SK-N-SH treated with all-trans-retinoic acid at 6 μM for 48 hours (cell line): Measurements from ENCODE around the gene XRCC4.

ENCODE experiments used
- ARNTL ChIP-seq: fragments of 450-650 bp; formaldehyde crosslinking; IDR thresholded peaks from 2 replicates; pipeline ENCODE4 v1.5.0; 2020; ENCODE audit warnings: low read depth, mild to moderate bottlenecking, moderate library complexity, borderline replicate concordance
- CREB5 ChIP-seq: fragments of 250-450 bp; sonication (Bioruptor Pico); IDR thresholded peaks from 2 replicates; pipeline ENCODE4 v1.5.1; 2020; ENCODE audit warnings: low read depth, mild to moderate bottlenecking, moderate library complexity
- CSRNP3 ChIP-seq: fragments of 250-450 bp; sonication (Bioruptor Pico); IDR thresholded peaks from 2 replicates; pipeline ENCODE4 v1.5.1; 2021; ENCODE audit warnings: mild to moderate bottlenecking, moderate library complexity
- ESRRG ChIP-seq: fragments of 250-450 bp; sonication (Bioruptor Pico); IDR thresholded peaks from 2 replicates; pipeline ENCODE4 v1.6.1; 2021; ENCODE audit warnings: mild to moderate bottlenecking
- GLIS3 ChIP-seq: fragments of 250-450 bp; sonication (Bioruptor Pico); IDR thresholded peaks from 2 replicates; pipeline ENCODE4 v1.5.0; 2020; ENCODE audit warnings: mild to moderate bottlenecking, moderate library complexity
- PPARA ChIP-seq: fragments of 250-450 bp; sonication (Bioruptor Pico); IDR thresholded peaks from 2 replicates; pipeline ENCODE4 v1.5.0; 2020; ENCODE audit warnings: mild to moderate bottlenecking, borderline replicate concordance
- RARB ChIP-seq: fragments of 250-450 bp; sonication (Bioruptor Pico); IDR thresholded peaks from 2 replicates; pipeline ENCODE4 v1.8.0; 2021; ENCODE audit warnings: mild to moderate bottlenecking, moderate library complexity
- TOX ChIP-seq: fragments of 250-450 bp; sonication (Bioruptor Pico); IDR thresholded peaks from 2 replicates; pipeline ENCODE4 v1.8.0; 2021; ENCODE audit warnings: mild to moderate bottlenecking, moderate library complexity, borderline replicate concordance
- ZFP30 ChIP-seq: fragments of 450-650 bp; formaldehyde crosslinking; IDR thresholded peaks from 2 replicates; pipeline ENCODE4 v1.5.0; 2022; ENCODE audit warnings: mild to moderate bottlenecking, moderate library complexity
- TF ChIP-seq, protein P1 (sequence below): fragments of 250-450 bp; sonication (Bioruptor Pico); IDR thresholded peaks from 2 replicates; pipeline ENCODE4 v1.8.0; 2020; ENCODE audit warnings: mild to moderate bottlenecking, moderate library complexity, borderline replicate concordance

GRCh38 chr5:83230511-83230910, 153.2 kb downstream of the XRCC4 start:
- TF ChIP-seq GLIS3 (CRISPR knock-in tag): no peak
- no peak for TF ChIP-seq ZFP30 (CRISPR knock-in tag)
- no peak for TF ChIP-seq CSRNP3 (CRISPR knock-in tag)
- TF ChIP-seq CREB5 (CRISPR knock-in tag): no peak
- TF ChIP-seq, protein P1, sequence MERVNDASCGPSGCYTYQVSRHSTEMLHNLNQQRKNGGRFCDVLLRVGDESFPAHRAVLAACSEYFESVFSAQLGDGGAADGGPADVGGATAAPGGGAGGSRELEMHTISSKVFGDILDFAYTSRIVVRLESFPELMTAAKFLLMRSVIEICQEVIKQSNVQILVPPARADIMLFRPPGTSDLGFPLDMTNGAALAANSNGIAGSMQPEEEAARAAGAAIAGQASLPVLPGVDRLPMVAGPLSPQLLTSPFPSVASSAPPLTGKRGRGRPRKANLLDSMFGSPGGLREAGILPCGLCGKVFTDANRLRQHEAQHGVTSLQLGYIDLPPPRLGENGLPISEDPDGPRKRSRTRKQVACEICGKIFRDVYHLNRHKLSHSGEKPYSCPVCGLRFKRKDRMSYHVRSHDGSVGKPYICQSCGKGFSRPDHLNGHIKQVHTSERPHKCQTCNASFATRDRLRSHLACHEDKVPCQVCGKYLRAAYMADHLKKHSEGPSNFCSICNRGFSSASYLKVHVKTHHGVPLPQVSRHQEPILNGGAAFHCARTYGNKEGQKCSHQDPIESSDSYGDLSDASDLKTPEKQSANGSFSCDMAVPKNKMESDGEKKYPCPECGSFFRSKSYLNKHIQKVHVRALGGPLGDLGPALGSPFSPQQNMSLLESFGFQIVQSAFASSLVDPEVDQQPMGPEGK (CRISPR knock-in tag): no peak
- no peak for TF ChIP-seq ARNTL
- no peak for TF ChIP-seq PPARA (CRISPR knock-in tag)
- TF ChIP-seq ESRRG (CRISPR knock-in tag): no peak
- TF ChIP-seq TOX (CRISPR knock-in tag): no peak
- TF ChIP-seq RARB (CRISPR knock-in tag): no peak
